Stimulated activated CD4-positive, alpha-beta T cell treated with anti-CD3 and anti-CD28 coated beads, Interleukin-1b, Interleukin-23, amount 100 ng/mL, for 4 hours (primary cell): Measurements from ENCODE around the gene TUBD1.

Experiments
- DNase-seq, 2 donors: peaks; one replicate each; pipeline ENCODE4 v3.0.0-alpha.2; 2020; ENCODE audit warnings: low read depth in 2 of 2

Gene TUBD1

DNA sequence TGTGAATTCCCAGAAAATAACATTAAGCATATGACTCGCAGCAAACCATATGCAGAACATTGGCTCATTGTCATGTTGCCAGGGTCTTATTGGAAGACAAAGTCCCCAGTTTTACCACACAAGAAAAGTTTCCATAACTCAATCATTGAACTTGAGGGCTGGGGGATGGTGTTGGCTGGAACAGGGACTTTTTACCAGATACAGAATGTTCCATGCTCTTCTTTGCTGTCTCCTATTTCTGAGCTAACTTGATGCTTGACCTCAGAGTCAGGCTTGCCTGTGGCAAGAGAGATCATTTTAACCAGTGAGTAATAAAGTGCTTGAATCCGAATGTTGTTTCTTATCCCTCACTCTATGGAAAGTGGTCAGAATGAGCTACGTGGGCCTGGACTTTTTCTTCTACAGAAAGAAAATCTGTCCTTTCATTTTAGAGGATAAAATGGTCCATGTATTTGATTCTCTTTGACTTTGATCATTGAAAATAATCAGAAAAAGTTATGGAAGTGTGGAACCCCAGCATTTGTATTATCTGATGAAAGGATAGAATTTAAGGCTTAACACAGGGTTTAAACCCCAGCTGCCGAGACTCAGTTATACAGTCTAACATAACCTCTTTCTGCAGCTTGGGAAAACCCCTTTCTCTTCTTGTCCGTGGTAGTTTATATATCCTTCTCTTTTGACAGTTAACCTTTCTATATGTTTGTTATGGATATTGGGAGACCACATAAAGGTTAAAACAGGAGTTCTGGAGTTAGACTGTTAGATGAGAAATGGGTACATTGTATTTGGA is 67.0 kb downstream of the TUBD1 start:
- no peak for DNase-seq

DNA sequence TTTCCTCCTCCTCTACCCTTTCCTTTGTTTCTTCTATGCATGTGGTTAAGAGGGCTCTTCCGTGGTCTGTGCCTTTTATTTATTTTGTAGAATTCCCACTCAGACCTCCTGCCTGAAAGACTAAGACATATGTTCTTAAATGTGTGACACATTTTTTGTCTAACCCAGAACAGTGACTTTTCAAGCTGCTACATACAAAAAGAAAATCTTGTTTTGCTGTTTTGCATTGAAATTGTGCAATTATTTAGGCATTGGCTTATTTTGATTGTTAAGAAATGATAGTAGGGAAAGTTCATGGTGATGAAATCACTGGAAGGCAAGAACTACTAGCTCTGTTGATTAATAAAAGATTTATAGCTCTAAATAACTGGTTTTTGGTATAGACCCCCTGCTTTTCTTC is 76.8 kb downstream of the TUBD1 start:
- DNase-seq = no peak

DNA sequence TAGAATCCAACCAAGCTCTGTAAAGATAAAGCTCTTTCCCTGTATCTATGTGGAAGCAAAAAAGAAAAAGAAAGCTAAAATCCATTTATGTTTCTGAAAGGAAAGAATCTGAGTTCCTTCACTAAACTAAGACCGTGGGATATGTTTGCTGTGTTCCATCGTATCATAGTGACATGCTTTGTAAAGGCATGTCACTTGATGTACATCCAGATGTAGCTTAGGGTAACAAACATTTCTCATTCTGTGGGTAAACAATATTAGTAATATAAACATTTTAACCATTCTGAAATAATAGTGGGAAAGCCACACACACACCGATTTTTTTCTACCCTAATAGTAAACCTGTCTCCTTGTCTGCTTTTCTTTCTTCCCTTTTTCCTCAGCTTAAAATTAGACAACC is 78.1 kb downstream of the TUBD1 start:
- DNase-seq = no peak

DNA sequence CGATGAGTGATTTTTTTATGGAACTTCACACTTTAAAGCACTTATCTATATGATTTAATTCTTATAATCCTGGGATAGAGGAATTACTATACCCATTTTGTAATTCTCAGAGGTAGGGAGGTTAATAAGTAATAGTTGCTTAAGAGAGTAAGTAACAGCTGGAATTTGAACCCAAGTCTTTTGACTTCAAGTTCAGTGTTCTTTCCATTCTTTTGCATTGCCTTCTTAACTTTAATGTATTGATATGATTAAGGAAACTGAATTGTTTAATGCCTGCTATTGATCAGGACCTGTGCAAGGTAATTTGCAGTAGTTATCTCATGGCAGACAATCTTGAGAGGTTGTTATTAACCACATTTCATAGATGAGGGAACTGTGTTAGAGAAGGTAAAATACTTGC is 78.5 kb downstream of the TUBD1 start:
- DNase-seq = no peak

DNA sequence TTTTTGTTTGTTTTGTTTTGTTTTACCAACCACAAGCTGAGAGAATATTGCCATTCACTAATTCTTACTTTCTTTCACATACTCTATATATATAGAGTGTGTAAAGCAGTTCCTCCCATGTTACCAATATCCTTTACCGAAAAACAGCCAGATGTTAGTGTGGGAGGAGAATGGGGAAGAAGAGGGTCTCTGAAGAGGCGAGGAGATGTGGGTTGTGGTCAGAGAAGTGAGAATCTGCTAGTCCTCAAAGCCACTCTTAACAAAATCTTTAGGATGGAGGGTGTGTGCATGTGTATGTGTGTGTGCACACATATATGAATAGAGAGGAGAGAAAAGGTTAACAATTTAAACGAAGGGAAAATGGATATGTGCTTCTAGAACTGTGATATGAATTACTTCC is 80.6 kb downstream of the TUBD1 start:
- DNase-seq = no peak

DNA sequence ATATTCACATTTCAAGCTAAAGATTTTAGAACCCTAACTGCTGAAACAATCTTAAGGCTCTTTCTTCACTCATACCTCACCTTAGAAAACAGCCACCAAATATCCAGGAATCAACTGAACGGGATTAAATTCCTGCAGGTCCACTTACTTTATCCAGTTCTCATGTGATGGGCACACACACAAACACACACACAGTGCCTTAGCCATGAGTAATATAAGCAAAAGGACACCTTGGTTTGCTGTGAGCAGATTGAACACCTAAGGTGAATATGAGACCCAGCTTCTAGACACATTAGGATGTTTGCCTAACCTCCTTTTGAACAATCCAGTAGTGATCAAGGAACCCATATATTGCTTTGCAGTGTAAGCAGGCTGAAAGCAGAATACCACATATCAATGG is 81.5 kb downstream of the TUBD1 start:
- no peak for DNase-seq

DNA sequence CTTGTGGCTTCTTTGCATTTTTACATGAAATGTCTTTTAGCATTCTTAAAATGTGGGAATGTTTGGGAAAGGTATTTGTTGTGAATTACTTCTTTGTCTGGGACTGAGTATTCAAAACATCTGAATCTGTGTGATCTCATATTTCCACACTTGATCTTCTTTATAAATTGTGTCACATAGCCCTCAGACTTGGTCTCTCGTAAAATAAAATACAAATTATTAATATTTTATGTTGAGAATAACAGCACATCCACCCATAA is 81.9 kb downstream of the TUBD1 start:
- DNase-seq = no peak
